GM19099 (cell line): ENCODE measurements around the gene STARD4.

Experiments used
- POLR2A ChIP-seq: IDR thresholded peaks from 3 replicates; pipeline ENCODE4 v1.6.1; 2011; ENCODE audit warnings: low read depth; ENCODE audit not compliant: insufficient read length; ENCODE audit errors: extremely low read depth

STARD4 gene

GRCh38 chr5:111507276-111507675 lies 5.1 kb downstream of the STARD4 start:
- TF ChIP-seq POLR2A: no peak

DNA sequence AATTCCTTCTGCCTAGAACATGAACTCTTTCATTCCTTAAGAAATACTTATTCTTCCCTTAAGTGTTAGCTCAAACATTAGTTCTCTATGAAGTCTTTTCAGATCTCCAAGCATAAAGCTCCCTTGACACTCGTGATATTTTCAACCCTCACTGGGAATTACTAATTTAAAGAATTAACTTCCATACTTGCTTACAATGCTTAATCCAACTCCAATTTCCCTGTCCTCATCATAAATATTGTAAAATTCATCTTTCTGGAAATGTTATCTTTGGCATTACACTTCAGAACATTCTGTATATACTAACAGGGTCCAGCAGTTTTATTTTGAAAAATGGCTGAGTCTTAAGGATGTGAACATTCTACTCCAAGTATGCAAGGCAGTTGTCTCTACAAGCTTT lies 7.2 kb downstream of the STARD4 start:
- TF ChIP-seq POLR2A: no peak

DNA sequence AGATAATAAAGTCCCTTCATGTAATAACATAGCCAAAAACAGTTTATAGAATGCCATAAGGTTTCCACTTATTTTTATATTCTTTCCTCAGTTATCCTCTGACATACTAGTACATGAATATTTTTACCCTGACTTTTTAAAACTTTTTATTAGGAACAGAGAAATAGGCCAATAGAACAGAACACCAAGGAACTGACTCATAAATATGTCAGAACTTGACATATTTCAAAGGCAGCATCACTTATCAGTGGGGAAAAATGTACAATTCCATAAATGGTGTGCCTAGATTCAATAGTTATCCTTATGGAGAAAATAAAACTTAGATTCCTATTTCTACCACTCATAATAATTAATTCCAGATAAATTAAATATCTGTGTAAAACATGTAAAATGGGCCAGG lies 9.4 kb downstream of the STARD4 start:
- TF ChIP-seq POLR2A: no peak

- no peak for TF ChIP-seq POLR2A
Measured at GRCh38 chr5:111498346-111498745, 14.0 kb downstream of the STARD4 start.

DNA sequence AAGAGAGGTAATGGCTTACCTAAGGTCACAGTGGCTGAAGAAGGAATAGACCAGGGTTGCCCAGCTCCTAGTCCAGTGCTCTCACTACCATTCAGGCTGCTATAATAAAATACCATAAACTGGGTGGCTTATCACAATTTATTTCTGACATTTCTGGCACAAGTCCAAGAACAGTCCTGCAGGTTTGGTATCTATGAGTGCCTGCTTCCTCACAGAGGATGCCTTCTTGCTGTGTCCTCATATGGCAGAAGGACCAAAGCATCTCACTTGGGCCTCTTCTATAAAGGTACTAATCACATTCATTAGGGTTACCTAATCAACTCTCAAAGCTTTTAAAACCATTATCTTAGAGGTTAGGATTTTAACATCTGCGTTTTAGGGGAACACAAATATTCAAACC lies 17.2 kb downstream of the STARD4 start:
- no peak for TF ChIP-seq POLR2A

GRCh38 chr5:111494355-111494999 lies 17.9 kb downstream of the STARD4 start:
- TF ChIP-seq POLR2A: no peak

DNA sequence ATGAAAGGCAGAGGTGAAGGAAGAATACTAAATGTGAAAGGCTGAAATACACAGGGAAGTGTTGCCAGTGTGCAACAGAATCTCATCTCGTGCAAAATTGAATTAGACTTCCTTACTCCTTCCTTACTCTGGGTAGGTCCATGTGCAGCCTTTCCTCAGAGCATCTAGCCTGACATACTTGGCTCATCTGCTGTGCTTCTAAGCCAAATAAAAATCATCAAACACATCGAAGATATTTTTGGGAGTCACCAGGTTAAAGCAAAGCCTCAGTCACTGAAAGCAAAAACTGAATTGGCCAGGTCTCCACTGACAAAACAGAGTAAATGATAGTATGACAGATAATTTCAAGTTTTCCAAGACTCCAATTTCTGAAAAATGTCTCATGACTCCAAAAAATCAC lies 19.3 kb downstream of the STARD4 start:
- TF ChIP-seq POLR2A: no peak

DNA sequence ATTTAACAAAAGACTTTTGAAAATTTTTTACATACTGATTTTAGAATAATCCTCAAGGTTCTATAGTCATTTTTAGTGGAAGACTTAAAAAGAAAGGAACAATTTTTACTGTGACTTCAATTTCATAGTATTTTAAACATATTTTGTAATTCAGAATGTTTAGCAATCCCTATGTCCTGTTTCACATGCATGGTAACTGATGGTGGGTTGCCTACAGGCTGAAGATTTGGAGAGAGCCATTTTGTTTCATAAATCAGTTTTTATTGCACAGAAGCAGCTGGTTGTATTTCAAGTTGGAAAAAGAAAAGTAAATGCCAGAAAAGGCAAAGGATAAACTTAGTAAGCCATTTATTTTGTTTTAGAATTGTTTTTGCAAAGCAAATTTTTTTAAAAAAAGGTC lies 24.0 kb downstream of the STARD4 start:
- TF ChIP-seq POLR2A: no peak

GRCh38 chr5:111486926-111487325 lies 25.4 kb downstream of the STARD4 start:
- TF ChIP-seq POLR2A: no peak

GRCh38 chr5:111486055-111486454 lies 26.3 kb downstream of the STARD4 start:
- no peak for TF ChIP-seq POLR2A

- no peak for TF ChIP-seq POLR2A
Measured at GRCh38 chr5:111480346-111480745, 32.0 kb downstream of the STARD4 start.

DNA sequence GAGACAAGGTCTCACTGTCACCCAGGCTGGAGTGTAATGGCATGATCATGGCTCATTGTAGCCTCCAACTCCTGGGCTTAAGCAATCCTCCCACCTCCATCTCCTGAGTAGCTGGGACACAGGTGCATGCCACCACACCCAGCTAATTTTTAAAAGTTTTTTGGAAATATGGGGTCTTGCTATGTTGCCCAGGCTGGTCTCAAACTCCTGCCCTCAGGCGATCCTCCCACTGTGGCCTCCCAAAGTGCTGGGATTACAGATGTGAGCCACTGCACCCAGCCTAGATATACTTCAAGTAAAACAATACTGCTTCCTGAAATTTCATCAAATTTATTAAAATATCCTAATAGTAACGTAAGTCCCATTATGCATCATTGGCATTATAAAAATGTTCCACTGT lies 33.4 kb downstream of the STARD4 start:
- TF ChIP-seq POLR2A: no peak

DNA sequence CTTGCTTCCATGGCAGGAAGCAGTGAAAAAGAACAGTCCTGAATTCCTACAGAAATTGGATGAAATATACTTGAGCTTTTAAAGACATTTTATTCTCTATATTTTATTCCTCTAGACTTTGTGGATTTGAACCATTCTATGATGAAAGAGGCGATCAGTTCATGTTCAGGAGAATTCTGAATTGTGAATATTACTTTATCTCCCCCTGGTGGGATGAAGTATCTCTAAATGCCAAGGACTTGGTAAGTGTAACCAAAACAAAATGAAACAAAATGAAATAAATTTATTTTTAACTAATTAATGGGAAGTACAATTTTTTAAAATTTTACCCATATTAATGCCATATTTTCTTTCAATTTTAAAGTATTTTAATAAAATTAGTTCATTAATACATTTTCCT lies 34.1 kb downstream of the STARD4 start:
- no peak for TF ChIP-seq POLR2A

DNA sequence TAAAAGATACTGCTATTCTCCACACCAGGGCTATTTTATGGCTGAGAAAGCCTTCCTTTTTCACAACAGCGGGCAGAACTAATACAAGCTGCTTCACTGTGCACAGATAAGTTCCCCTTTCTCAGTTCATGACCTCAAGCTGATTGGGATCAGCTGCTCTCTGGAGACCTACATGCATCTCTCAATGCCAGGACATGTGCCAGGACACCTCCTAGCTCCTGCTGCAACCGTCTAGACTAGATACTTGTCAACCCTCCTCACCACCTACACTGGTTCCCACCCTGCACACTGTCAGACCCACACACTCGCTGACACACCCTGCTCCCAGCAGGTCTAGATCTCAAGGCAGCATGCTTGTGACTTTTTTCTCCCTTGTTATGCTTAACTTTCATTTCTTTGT lies 39.8 kb downstream of the STARD4 start:
- TF ChIP-seq POLR2A: no peak

GRCh38 chr5:111472096-111472495 lies 40.2 kb downstream of the STARD4 start:
- TF ChIP-seq POLR2A: no peak

GRCh38 chr5:111469903-111470302 lies 42.4 kb downstream of the STARD4 start:
- TF ChIP-seq POLR2A: no peak

DNA sequence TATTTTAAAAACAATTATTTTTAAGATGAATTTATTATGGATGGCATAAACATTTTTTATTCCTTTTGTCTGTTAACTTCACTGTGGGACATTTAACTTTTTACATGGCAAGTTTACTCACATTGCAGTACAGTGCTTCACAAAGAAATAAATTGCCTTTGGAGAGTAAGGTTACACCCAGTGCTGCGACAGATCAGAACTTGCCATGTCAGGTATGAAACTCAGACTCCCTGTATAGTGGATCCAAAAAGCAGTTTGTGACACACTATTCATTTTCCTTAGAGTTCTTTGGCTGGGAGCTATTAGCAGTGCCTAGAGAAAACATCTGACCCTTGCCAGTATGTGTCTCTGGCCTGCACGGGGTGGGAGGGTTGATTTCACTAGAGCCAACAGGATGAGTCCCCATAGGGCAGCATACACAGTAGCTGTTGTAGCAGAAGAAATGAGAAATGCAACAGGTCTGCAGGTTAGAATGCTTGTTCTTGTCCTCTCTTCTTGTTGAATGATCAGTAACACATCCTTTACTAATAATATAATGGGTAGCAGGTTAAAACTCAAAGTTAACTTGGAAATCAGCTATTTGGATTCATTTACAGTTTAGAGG lies 42.9 kb downstream of the STARD4 start:
- no peak for TF ChIP-seq POLR2A

DNA sequence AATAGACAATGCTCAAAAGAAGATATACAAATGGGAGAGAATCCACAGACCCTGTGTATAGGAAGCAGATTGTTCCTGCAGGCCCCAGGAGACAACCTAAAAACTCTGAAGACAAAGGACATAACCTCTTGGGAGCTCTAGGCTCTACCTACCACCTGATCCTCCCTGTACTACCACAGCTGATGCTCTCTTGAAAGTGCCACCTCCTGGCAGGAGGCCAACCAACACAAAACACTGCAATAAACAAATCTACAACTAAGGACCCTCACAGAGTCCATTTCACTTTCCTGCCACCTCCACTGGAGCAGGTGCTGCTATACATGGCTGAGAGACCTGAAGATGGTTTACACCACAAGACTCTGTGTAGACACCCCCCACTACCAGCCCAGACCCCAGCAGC lies 49.0 kb downstream of the STARD4 start:
- TF ChIP-seq POLR2A: no peak

DNA sequence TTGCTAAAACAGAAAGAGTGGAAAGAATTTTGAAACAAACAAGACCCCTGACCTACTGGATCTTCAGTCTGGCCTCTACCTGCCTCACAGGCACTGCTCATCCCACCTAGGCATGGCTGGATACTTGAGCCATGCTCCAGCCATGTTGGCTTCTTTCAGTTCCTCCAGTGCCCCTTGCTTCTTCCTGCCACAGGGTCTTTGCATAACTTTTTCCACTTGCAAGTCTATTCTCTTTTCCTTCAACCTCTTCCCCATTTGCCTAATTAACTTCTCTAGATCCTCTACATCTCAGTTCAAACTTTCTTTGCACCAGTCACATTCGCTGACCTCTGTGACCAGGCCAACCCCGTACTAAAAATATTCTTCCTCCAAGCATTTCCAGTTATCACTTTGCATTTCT lies 50.4 kb downstream of the STARD4 start:
- no peak for TF ChIP-seq POLR2A
